IPS DF 4.7 (cell line): ENCODE results near the gene YAF2.
"Not testable (repeated sequence)": the region's sequence is repeated elsewhere in the genome, so short reads cannot be mapped to it uniquely, and the experiment has no call there.

Experiments used
- DNase-seq: peaks from one replicate; pipeline ENCODE4 v3.0.0-alpha.2; 2013; ENCODE audit warnings: low spot score; ENCODE audit errors: extremely low read depth

Gene YAF2

DNA sequence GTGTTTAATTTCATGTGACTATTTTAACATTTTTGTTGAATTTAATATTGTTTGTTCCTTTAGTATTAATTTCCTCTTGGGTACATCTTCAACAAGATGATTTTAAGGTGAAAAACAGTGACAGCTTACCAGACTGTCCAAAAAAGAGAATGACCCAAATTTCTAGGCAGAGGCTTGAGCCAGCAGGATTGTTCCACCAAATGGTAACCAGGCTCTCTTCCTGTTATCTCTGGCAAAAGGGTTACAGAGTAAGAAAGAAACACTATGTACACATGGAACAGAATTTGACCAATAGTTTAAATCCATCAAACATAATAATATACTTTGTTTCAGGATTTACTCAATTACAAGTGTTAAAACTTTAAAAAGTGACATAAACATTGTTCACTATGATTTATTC lies 39.0 kb downstream of the YAF2 start:
- no peak for DNase-seq

DNA sequence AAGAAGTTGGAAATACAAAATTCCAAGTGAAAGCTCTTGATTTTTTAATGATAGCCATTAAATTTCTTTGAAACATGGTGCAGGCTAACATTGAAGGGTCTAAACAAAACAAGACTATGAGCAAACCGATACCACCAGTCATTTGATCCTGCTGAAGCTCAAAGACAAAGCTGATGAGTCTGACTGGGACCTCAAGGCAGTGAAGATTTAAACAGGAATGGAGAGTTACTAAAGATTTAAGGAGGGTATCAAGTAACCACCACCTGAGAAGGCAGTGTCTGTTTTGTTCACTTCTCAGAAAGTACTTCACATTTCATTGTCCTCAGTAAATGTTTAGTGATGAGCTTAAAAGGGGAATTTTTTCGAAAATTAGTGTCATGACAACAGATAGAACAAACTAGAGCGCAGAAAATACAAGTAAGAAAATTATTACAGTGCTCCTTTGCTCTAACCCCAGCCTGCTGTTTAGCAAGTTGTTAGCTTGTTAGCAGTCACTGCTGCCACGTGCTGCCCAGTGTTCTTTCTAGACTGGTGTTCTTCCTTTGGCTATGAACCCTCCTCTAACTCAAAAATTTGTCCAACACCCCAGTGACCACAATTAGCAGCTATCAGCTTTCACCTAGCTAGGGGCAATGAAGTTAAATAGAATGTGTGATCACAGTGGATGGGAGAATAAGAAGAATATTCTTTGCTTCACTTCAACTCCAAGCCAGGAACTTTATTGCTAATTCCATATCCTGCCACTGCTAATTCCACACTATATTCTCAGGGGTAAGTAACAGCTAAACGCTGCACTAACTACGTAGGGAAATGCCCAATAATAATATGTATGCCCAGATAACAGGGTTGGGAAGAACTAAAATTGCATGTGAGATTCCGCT lies 41.1 kb downstream of the YAF2 start:
- no peak for DNase-seq

DNA sequence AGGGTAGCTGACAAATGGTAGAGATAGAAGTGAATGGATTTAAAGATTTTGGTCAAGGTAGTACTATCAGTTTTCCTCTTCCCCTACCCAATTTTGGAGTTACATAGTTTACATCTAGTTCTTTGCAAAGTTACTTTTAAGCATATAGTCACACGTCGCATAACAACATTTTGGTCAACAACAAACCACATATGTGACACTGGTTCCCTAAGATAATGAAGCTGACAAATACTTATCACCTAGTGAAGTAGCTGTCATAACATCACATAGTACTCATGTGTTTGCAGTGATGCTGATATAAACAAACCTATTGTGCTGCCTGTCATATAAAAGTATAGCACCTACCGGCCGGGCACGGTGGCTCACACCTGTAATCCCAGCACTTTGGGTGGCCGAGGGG lies 45.4 kb downstream of the YAF2 start:
- DNase-seq = no peak

DNA sequence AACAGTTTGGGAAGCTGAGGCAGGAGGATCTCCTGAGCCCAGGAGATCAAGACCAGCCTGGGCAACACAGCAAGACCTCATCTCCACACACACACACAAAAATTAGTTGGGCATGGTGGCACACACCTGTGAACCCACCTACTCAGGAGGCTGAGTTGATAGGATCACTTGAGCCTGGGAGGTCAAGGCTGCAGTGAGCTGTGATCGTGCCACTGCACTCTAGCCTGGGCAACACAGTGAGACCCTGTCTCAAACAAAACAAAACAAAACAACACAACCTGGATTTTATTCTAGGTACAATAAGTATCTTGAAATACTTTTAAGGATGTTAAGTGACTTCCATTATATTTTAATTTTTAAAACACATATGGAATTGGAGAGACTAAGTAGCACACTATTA lies 45.8 kb downstream of the YAF2 start:
- DNase-seq = no peak

DNA sequence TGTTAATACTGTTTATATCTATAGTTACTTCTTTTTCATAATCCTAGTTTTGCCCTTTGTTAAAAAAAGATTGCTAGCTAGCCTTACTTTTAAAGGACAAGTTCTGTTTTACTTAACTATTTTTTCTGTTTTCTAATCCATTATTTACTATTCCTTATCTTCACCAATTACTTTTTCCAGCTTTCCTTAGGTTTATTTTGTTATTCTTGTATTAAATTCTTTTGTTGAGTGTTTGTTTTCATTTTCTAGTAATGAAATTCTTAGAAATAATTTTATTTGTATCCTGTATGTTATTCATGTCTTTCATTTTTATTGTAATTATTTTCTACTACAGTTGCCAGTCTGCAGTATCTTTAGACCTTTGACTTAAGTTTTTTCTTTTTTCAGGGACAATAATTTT lies 47.7 kb downstream of the YAF2 start:
- DNase-seq = no peak

DNA sequence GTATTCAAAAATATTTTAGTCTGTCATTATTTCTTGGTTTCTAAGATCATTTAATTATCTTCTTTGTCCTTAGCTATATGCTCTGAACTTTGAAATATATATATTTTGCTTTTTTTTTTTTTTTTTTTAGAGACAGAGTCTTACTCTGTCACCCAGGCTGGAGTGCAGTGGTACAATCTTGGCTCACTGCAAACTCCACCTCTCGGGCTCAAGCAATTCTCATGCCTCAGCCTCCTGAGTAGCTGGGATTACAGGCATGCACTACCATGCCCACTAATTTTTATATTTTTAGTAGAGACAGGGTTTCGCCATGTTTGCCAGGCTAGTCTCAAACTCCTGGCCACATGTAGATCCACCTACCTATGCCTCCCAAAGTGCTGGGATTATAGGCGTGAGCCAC lies 49.8 kb downstream of the YAF2 start:
- DNase-seq = not testable (repeated sequence)

DNA sequence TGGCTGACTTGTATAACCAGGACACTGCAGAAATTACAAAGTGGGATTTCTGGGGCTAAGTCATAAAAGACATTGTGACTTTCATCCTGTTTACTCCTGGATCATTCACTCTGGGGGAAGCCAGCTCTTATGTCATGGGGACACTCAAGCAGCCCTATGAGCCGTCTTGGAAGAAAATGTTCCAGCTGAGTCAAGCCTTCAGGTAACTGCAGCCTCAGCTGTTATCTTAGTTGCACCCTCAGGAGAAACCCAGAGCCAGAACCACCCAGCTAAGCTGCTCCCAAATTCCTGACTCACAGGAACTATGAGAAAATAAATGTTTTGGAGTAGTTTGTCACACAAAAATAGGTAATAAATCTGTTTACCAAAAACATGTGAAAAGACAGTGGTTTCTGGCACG lies 50.2 kb downstream of the YAF2 start:
- DNase-seq = no peak

DNA sequence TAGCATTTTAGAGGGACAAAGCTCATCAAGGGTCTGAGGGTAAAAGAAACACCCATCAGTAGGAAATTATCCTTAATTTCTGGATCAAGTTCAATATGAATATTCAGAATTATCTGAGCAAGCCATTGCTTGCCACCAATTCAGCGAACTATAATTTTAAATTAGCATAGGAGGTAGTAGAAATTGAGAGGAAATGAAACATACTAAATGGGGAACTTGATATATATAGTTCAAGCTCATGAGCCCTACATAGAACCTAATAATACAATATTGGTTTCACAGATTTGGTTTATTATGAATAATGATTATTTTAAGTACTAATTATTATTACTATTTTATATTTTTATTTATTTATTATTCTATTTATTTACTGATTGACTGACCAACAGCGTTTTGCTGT lies 51.3 kb downstream of the YAF2 start:
- no peak for DNase-seq

DNA sequence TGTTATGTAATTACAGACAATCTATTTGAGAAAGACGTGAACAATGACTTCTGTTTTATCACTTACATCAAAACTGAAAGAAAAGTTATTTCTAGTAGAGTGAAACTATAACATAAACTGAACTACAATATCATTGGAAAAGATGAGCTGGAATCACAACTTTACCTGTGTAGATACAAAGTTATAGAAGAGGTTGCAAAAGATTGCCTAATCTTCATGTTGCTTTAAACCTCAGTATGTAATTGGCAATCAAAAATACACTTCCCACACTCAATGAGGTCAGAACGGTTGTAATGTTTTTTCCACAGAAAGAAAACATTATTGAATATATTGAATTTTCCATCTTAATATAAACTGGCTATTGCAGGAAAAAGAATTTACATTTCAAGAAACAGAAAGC lies 55.7 kb downstream of the YAF2 start:
- DNase-seq = no peak

DNA sequence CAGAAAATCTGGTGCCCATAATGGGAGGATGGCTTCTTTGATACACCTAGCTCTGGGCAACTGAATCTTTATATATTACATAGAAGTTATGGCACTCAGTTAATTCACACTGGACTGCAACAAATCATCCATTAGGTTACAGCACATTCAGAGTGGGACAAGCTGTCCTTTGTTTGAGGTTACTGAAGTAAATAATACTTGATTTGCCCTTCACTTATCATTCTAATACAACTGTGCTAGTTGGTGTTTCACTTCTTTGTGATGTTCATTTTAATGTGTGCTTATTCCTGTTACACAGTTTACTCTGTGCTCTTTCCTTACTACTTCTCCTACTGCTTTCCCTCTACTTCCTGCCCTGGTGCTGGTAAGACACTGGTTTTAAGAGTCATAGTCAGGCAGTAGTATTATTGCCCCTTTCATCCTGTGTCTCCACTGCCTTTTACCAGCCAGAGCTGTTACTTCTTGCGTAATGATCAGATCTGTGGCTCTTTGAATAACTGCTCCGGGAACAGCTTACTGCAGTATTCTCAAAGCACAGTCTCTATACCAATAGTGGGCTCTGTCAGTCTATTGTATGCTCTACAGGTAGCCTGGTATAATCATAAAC lies 57.0 kb downstream of the YAF2 start:
- DNase-seq = no peak

DNA sequence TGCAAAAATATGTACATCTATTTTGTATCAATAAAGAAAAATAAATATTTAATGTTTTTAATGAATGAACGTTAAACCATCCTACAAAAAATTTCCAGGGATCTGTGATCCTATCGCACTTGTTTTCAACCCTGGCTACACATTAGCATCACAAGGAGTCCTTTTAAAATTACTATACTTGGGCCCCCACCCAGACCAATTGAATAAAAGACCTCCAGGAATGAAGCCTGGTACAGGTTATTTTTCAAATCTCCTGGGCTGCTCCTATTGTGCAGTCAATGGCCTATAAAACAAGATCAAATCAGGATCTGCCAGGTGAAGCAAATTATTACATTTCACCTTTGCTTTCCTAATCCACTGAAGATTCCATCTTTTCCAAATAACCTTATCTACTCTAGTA lies 59.9 kb downstream of the YAF2 start:
- no peak for DNase-seq

DNA sequence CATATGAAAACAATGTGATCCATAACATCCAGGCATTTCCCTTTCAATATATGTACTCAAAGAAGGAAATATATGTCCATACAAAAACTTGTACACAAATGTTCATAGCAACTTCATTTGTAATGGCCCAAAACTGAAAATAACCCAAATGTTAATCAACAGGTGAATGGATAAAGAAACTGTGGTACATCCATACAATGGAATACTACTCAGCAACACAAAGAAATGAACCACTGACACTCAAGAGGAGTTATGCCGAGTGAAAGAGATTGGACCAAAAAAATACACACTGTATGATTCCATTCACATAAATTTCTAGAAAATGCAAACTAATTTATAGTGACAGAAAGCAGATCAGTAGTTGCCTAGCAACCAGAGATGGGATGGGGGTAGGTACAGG lies 63.1 kb downstream of the YAF2 start:
- DNase-seq = no peak

DNA sequence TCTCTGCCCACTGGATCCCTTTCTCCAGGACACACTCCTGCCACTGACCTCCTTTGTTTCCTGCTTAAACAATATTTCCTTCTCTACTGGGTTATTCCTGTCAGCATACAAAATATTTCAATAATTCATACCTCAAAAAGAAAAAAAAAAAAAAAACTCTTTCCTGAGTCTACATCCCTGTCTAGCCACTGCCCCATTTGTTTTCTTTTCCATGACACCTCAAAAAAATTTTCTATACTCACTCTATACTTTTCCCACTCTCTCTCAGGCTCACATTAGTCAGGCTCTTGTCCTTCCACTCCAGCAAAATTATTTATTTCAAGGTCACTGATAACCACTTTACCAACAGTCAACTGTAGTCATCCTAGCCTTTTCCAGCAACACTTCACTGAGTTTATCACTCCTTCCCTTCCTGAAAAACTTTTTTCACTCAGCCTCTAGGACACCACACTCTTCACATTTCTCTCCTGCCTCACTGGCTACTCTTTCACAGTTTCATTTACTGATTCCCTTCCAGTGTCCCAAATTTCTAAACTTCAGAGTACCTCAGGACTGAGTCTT lies 64.0 kb downstream of the YAF2 start:
- no peak for DNase-seq

DNA sequence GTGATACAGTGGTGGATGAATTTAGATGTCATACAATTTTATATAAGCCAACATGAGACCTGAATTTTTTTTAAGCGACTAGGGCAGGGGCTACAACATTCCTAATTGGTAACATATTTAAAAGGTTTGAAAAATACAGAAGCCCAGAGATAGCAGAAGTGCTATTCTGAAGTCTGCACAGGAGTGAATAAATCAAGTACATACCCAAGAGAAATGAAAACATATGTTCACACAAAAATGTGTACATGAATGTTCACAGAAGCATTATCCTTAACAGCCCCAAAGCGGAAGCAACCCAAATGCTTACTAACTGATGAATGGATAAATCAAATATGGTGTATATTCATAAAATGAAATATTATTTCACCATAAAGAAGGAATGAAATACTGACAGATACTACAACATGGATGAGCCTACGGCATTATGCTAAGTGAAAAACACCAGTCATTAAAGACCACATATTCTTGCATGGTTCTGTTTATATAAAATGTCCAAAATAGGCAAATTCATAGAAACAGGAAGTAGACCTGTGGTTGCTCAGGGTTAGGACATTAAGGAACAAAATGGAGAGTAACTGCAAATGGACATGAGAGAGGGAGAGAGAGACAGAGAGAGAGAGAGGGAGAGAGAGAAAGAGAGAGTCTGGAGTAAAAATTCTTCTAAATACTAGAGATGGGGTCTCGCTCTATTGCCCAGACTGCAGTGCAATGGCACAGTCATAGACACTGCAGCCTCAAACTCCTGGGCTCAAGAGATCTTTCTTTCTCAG lies 65.4 kb downstream of the YAF2 start:
- DNase-seq = no peak

DNA sequence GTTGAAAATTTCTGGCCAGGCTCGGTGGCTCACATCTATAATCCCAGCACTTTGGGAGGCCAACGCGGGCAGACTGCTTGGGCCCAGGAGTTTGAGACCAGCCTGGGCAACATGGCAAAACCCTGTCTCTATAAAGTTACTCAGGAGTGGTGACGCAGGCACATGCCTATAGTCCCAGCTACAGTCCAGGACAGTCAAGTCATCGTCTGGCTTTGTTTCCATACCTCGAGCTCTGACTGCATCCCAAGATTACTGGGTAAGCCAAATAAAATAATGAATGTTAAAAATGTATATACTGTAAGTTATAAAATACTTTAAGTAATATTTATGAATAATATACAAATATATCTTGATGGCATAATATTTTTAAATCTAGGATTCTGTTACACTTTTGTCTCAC lies 70.3 kb downstream of the YAF2 start:
- DNase-seq = no peak

DNA sequence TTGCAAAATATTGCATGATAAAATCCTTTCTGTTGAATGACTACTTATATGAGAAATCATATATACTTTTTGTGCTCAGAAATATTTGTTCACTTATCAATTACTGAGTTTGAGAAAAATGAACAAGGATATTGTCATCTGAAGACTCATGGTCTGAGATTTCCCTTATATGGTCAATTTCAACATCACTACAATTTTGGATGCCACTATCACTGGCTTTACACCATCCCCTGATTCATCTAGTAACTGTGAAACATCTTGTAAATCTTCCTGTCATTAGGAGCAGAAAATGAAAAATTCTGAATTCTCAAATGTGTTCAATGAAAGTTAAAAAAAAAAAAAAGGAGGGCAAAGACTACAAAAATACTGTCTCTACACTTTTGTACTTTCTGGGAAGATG lies 71.5 kb downstream of the YAF2 start:
- no peak for DNase-seq

DNA sequence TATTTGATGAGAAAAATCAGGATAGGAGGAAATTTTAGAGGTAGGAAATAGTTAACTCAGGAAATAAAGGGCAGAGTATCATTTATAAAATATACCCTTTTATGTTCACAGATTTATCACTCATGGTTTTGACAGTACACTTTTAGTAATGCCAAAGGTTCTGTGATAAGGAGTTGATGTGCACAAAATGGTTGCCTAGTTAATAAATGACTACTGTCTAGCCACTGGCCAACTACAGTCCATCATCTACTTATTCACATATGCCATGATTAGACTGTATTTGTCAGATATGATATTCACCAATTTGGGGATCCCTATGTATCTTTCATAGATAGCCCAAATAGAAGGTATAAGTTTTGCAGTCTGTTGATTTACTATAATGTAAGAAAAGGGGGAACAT lies 74.1 kb downstream of the YAF2 start:
- DNase-seq = no peak

DNA sequence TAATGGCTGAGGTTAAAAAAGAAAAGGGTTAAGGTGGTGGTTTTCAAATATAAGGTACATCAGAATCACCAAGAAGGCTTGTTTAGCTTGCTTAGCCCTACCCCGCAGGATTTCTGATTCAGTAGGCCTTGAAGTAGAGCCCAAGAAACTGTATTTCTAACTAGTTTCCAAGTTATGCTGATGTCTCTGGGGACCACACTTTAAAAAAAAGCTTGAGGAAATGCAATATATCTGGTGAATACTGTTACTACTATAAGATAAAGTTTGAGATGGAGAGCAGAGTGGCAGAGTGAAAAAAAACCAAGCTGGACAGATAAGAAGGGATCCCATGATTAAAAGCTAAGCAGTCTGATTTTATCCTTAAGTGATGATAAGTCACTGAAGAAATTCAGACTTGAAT lies 75.1 kb downstream of the YAF2 start:
- DNase-seq = no peak

DNA sequence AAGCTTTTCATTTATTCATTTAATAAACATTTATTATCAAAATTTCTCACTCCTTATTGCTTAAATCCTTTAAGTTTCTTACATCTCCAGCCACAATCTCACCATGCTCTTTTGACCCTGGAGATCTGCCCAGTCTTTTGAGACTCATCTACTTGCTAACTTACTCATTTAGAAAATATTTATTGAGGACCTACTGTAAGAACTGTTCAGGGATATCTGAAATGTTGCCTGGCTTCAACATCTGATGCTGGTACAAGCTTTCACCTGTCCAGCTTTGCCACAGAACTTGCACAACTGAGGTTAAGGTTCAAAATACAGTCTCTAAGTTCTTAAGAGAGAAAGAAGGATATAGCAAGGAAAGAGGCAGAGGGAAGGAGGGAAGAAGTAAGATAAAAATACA lies 75.9 kb downstream of the YAF2 start:
- DNase-seq = no peak

DNA sequence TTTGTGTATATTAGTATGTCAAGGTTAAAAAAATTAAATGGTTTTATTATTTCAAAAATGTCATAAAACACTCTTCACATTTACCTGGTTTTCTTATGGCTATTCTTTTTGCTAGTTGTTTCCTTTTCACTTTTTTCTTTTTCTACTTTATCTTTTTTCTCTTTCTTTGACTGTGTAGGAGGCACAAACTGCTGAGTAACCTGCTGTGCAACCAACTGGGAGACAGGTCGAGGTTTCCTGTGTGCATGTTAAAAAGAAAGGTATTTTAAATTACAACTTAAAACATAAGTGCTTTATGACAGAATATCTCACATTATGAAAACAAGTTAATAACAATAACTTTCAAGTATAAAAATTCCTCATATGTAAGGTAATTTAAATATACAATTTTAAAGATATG lies 76.5 kb downstream of the YAF2 start:
- no peak for DNase-seq

DNA sequence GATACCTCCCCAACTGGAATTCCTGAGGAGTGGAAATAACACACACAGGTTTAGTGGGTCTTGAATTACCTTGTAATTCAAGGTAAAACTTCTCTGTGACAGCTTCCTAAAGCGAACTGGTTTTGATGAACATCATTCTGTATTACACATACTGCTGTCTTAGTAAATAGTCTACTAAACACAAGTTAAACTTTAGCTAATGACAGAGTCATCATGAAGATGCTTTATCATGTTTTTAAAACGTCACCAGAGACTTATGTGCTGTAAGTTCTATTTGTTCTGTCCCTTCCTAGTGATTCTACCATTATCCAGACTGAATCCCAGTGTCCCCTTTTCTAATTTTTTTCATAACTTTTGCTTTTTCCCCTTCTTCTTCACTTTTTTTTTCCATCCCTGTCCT lies 81.8 kb downstream of the YAF2 start:
- no peak for DNase-seq

DNA sequence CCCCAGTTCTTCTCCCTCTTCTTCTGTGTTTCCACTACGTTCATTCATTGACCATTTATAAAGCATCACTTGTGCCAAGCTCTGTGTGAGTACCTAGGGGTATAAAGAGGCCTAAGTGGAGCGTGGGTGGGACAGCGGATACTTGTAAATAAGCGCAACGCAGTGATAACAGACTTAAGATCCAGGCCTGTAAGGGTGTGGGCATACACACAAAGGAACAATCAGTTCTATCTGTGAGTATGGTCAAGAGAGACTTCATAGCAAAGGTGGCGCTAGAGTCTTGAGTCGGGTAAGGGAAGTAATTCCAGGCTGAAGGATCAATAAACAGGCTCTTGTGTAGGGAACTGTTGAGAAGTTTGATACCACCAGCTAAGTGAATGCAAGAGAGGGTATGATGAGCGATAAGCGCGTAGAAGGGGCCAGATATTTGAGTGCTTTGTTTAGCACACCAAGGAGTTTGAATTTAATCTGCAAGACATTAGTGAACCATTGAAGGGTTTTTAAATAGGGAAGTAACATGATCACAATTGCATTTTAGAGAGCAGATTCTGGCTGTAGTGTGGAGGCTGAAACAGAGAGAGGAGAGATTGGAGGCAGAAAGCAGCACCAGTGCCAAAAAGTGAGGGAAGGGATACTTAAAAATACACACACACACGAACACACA lies 92.4 kb downstream of the YAF2 start:
- no peak for DNase-seq
